GM12878 (cell line): ENCODE measurements around the gene CDH4. TPM values are rescaled to one million over a fixed set of nuclear protein-coding genes. Genes with fewer than 3 reads are reported as not detected.

Experiments
- ATAC-seq: fragments of 200-7000 bp; cut with Tn5 transposase; 3 replicates; pipeline ENCODE4 v1.9.1; 2020; ENCODE audit warnings: mild to moderate bottlenecking, moderate library complexity
- BruUV-seq: library from RNA; stranded (reverse); fragments of 400-500 nt; replicated peaks from 2 replicates; lab custom pipeline; 2021; lab: Mats Ljungman, UMichigan
- CTCF ChIA-PET: fragments of 300-600 bp; sonication (Branson Sonifier 250); formaldehyde crosslinking; extraction: SDS; loops from one replicate; lab custom pipeline; 2021; ENCODE audit warnings: inconsistent platforms; lab: Yijun Ruan, JAX
- POLR2A ChIA-PET: fragments of 350-600 bp; formaldehyde crosslinking; extraction: SDS; loops from one replicate; lab custom pipeline; 2021; ENCODE audit warnings: inconsistent platforms; lab: Charles Lee
- RAD21 ChIA-PET: fragments of 300-600 bp; sonication (Branson Sonifier 250); formaldehyde crosslinking; loops from one replicate; lab custom pipeline; 2023; ENCODE audit warnings: antibody characterized with exemption; ENCODE audit not compliant: unreplicated experiment; lab: Charles Lee
- SMC1A ChIA-PET: fragments of 300-600 bp; sonication (Branson Sonifier 250); formaldehyde crosslinking; loops from one replicate; lab custom pipeline; 2023; ENCODE audit not compliant: unreplicated experiment, uncharacterized antibody; lab: Charles Lee
- DNase-seq: peaks from one replicate; pipeline ENCODE4 v3.0.0-alpha.2; 2011; ENCODE audit warnings: low read depth, low spot score
- FAIRE-seq: peaks from 3 replicates; lab custom pipeline; 2011; peaks lifted over from hg19 to GRCh38; lab: Jason Lieb, UNC
- H2AFZ ChIP-seq: 2 replicates; pipeline ENCODE4 v1.6.0; 2011; ENCODE audit warnings: low read depth, low read length, control low read depth; ENCODE audit not compliant: control insufficient read depth
- H3K27ac ChIP-seq: 2 replicates; pipeline ENCODE4 v1.5.1; 2011; ENCODE audit warnings: control low read depth; ENCODE audit not compliant: control insufficient read depth, insufficient read depth
- H3K27me3 ChIP-seq, 2 experiments: replicated peaks in 1 of 2; 2 replicates each; pipeline versions ENCODE4 v1.6.0 to v1.6.1; 2011; ENCODE audit warnings: low read length in 1 of 2; ENCODE audit not compliant: control insufficient read depth in 2 of 2, insufficient read depth in 2 of 2
- H3K36me3 ChIP-seq, 2 experiments: 2 replicates each; pipeline ENCODE4 v1.5.1; 2011; ENCODE audit warnings: low read length in 1 of 2; ENCODE audit not compliant: control insufficient read depth in 2 of 2, insufficient read depth in 2 of 2
- H3K4me1 ChIP-seq: 2 replicates; pipeline ENCODE4 v1.6.1; 2011; ENCODE audit warnings: mild to moderate bottlenecking, low read length, moderate library complexity, mixed read lengths; ENCODE audit not compliant: control insufficient read depth, insufficient read depth
- H3K4me2 ChIP-seq: 2 replicates; pipeline ENCODE4 v1.6.0; 2011; ENCODE audit warnings: control low read depth; ENCODE audit not compliant: control insufficient read depth, insufficient read depth
- H3K4me3 ChIP-seq: fragments of 200-600 bp; sonication (generic); 2 replicates; pipeline ENCODE4 v1.5.1; 2016
- H3K79me2 ChIP-seq: 2 replicates; pipeline ENCODE4 v1.6.0; 2011; ENCODE audit warnings: low read length; ENCODE audit not compliant: control insufficient read depth, insufficient read depth
- H3K9ac ChIP-seq: 2 replicates; pipeline ENCODE4 v1.8.0; 2011; ENCODE audit warnings: low read length, control low read depth, mixed read lengths; ENCODE audit not compliant: control insufficient read depth, insufficient read depth
- H3K9me3 ChIP-seq: replicated peaks from 3 replicates; pipeline ENCODE4 v1.5.1; 2011; ENCODE audit warnings: mild to moderate bottlenecking, low read length; ENCODE audit not compliant: control insufficient read depth, insufficient read depth
- H4K20me1 ChIP-seq: 2 replicates; pipeline ENCODE4 v1.6.0; 2011; ENCODE audit not compliant: control insufficient read depth, insufficient read depth
- CREB1 ChIP-seq: IDR thresholded peaks from 2 replicates; pipeline ENCODE4 v1.6.1; 2012; ENCODE audit warnings: low read depth, mild to moderate bottlenecking, inconsistent platforms
- DPF2 ChIP-seq: fragments of 450-650 bp; IDR thresholded peaks from 2 replicates; pipeline ENCODE4 v1.6.1; 2017; ENCODE audit warnings: mild to moderate bottlenecking
- E2F8 ChIP-seq: fragments of 450-650 bp; IDR thresholded peaks from 2 replicates; pipeline ENCODE4 v1.6.1; 2018; ENCODE audit warnings: mild to moderate bottlenecking, low read depth, moderate library complexity; ENCODE audit not compliant: partially characterized antibody
- EED ChIP-seq: sonication (generic); IDR thresholded peaks from 2 replicates; pipeline ENCODE4 v1.6.1; 2016; ENCODE audit warnings: antibody characterized with exemption, low read depth
- EP300 ChIP-seq, 2 experiments: fragments of 150-350 bp in 1 of 2; IDR thresholded peaks; 2 replicates each; pipeline ENCODE4 v1.6.1; 2011 to 2012; ENCODE audit warnings: low read depth in 2 of 2, low read length in 2 of 2, borderline replicate concordance in 1 of 2, improper control_type of control experiment in 1 of 2, inconsistent platforms in 1 of 2; ENCODE audit not compliant: control insufficient read depth in 1 of 2
- FOXK2 ChIP-seq: fragments of 450-650 bp; IDR thresholded peaks from 2 replicates; pipeline ENCODE4 v1.6.1; 2017; ENCODE audit warnings: mild to moderate bottlenecking, moderate library complexity
- HCFC1 ChIP-seq: fragments of 150-350 bp; IDR thresholded peaks from 2 replicates; pipeline ENCODE4 v1.6.1; 2014; ENCODE audit warnings: low read length
- KAT2A ChIP-seq: conservative IDR thresholded peaks from 2 replicates; pipeline ENCODE4 v1.6.1; 2011; ENCODE audit warnings: low read depth, low read length; ENCODE audit not compliant: control insufficient read depth
- PAX5 ChIP-seq: IDR thresholded peaks from 2 replicates; pipeline ENCODE4 v1.6.1; 2011; ENCODE audit warnings: low read depth, low read length, borderline replicate concordance
- SMAD1 ChIP-seq: fragments of 450-650 bp; IDR thresholded peaks from 2 replicates; pipeline ENCODE4 v1.6.1; 2018; ENCODE audit warnings: mild to moderate bottlenecking, low read depth; ENCODE audit not compliant: partially characterized antibody
- SRF ChIP-seq, 2 experiments: IDR thresholded peaks; 2 replicates each; pipeline ENCODE4 v1.6.1; 2011; ENCODE audit warnings: low read depth in 2 of 2, low read length in 2 of 2, mild to moderate bottlenecking in 1 of 2, moderate library complexity in 1 of 2
- TARDBP ChIP-seq: IDR thresholded peaks from 2 replicates; pipeline ENCODE4 v1.6.1; 2016; ENCODE audit warnings: borderline replicate concordance
- TCF3 ChIP-seq: IDR thresholded peaks from 2 replicates; pipeline ENCODE4 v1.6.1; 2012; ENCODE audit warnings: low read depth, mild to moderate bottlenecking, low read length, borderline replicate concordance; ENCODE audit not compliant: insufficient read depth
- WGBS: methylation state at CpG from one replicate; pipeline ENCODE4 v1.1.6; 2016; ENCODE audit warnings: low lambda C conversion rate; ENCODE audit not compliant: insufficient replicate concordance, insufficient coverage; ENCODE audit errors: missing lambda C conversion rate; 5-methylcytosine and 5-hydroxymethylcytosine counted together
- in situ Hi-C: fragments of 300-500 bp; cut with MboI; formaldehyde crosslinking; loops from 9 replicates; pipeline ENCODE4 v1.14.3; 2018; ENCODE audit warnings: mixed read lengths
- intact Hi-C: fragments of 100-400 bp; cut with micrococcal nuclease; formaldehyde crosslinking; loops from one replicate; pipeline ENCODE4 v1.14.2; 2022; ENCODE audit not compliant: unreplicated experiment
- polyA plus RNA-seq, 11 experiments: library from polyadenylated mRNA; depleted of rRNA in 4 of 11; unstranded in 6 of 11; stranded (reverse) in 5 of 11; fragments of >200 nt; fragmentation: Nextera tagmentation in 4 of 11; fragmentation: Illumina TruSeq in 1 of 11; extraction: Ambion mirVana in 4 of 11; extraction: Trizol in 1 of 11; gene quantifications; 1 replicate in 1 of 11; 2 replicates in 10 of 11; pipeline versions ENCODE4 v1.2.1 to v1.2.3, GENCODE V29; 2011 to 2016; ENCODE audit warnings: inconsistent platforms in 2 of 11, missing spikeins in 2 of 11, low read depth in 1 of 11
- total RNA-seq, 4 experiments: library from RNA; depleted of rRNA in 3 of 4; stranded (reverse); fragments of >200 nt in 3 of 4; fragmentation: Illumina TruSeq in 1 of 4; extraction: Trizol in 1 of 4; gene quantifications; 2 replicates each; pipeline versions ENCODE4 v1.2.1 to v1.2.3, GENCODE V29; 2013 to 2021

Gene CDH4
- total and polyA plus RNA-seq, 10 of the 15 experiments (the other 5 are each of a cell fraction or from before 2014, with no cell fraction given) = not detected

GRCh38 chr20:61749406-61750075, 497.5 kb downstream of the CDH4 start (continued):
- TF ChIP-seq HCFC1 (no peak), SRF (IDR thresholded peaks at IDR 0.05; ENCODE audit: low read depth in 2 of 2, low read length in 2 of 2) (no peak)

- ChIA-PET CTCF (no interaction called here), SMC1A (no interaction called here), RAD21 (no interaction called here), POLR2A (no interaction called here)
- Histone ChIP-seq H3K4me1 (no peaks in the 10 kb centered on the region), H3K4me3 (no peak overlapping the region), H3K27ac (no peak overlapping the region), H4K20me1 (no peaks in the 10 kb centered on the region), H2AFZ (no peak overlapping the region), H3K4me2 (no peak overlapping the region), H3K9ac (no peak overlapping the region), H3K27me3 (no peaks in the 10 kb centered on the region), H3K79me2 (no peaks in the 10 kb centered on the region), H3K9me3 (no peaks in the 10 kb centered on the region; the same call in 2 of the 3 replicates), H3K36me3 (no peaks in the 10 kb centered on the region)
- no TSS peak for BruUV-seq
- in situ Hi-C loops = no loop called here
- intact Hi-C loops = no loop called here
- no peak for DNase-seq
- TF ChIP-seq TCF3 (no peak), E2F8 (no peak), PAX5 (no peak), EP300 (IDR thresholded peaks at IDR 0.05; ENCODE audit: borderline replicate concordance in 1 of 2, control insufficient read depth in 1 of 2, low read depth in 2 of 2, low read length in 2 of 2) (no peak), DPF2 (no peak), FOXK2 (no peak), KAT2A (no peak), EED (no peak), SMAD1 (no peak), TARDBP (no peak), CREB1 (no peak)
- 42% methylated on average over 1 of the region's 1 CpG for WGBS
- no peak for FAIRE-seq
- ATAC-seq = no peak
Observed at GRCh38 chr20:61750093-61750492, 498.0 kb downstream of the CDH4 start.
